Fibroblast of lung (primary cell): ENCODE results near the gene ISG20.

Experiments used
- EZH2 ChIP-seq: IDR thresholded peaks from 2 replicates; pipeline ENCODE4 v1.5.1; 2012; ENCODE audit warnings: low read length, control low read depth, mild to moderate bottlenecking; ENCODE audit errors: missing control alignments
- TF ChIP-seq, protein P1 (sequence below), 2 donors: IDR thresholded peaks in 1 of 2; conservative IDR thresholded peaks in 1 of 2; 1 replicate in 1 of 2; 2 replicates in 1 of 2; pipeline ENCODE4 v1.5.1; 2011 to 2012; ENCODE audit warnings: low read length in 2 of 2, control low read depth in 1 of 2, inconsistent platforms in 1 of 2, low read depth in 1 of 2, mild to moderate bottlenecking in 1 of 2

DNA sequence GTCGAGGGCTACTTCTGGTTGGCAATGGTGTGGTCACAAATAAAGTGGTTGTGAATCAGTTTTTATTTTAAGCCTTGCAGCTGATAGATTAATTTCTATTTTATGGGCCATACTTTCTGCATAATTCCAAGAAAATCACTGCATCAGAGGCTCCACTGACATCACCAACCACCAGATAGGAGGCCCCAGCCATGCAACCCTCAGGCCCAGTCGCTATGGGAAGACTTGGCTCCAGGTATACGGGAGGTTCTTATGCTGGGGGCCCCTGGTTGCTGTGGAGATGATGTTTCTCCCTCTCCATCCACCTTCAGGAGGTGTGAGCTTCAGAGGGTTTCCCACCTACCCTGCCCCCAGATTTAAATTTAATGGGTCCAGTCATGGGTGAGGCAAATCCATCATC, 57.4 kb downstream of the ISG20 start:
- TF ChIP-seq, protein P1, sequence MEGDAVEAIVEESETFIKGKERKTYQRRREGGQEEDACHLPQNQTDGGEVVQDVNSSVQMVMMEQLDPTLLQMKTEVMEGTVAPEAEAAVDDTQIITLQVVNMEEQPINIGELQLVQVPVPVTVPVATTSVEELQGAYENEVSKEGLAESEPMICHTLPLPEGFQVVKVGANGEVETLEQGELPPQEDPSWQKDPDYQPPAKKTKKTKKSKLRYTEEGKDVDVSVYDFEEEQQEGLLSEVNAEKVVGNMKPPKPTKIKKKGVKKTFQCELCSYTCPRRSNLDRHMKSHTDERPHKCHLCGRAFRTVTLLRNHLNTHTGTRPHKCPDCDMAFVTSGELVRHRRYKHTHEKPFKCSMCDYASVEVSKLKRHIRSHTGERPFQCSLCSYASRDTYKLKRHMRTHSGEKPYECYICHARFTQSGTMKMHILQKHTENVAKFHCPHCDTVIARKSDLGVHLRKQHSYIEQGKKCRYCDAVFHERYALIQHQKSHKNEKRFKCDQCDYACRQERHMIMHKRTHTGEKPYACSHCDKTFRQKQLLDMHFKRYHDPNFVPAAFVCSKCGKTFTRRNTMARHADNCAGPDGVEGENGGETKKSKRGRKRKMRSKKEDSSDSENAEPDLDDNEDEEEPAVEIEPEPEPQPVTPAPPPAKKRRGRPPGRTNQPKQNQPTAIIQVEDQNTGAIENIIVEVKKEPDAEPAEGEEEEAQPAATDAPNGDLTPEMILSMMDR (conservative IDR thresholded peaks at IDR 0.05 in 1 of 2, IDR thresholded peaks at IDR 0.05 in 1 of 2; ENCODE audit: low read depth in 1 of 2, low read length in 2 of 2) = no peak
- TF ChIP-seq EZH2 = no peak
